ENCODE data around the gene YIPF5. TPM values are rescaled to one million over a fixed set of nuclear protein-coding genes. Genes with fewer than 3 reads are reported as not detected.

Gene YIPF5
- polyA plus RNA-seq, 1 experiment = 142 TPM

- DNase-seq (ENCODE audit: low read depth, low spot score) = no peak
- no peak overlapping the region for H3K4me3 ChIP-seq (ENCODE audit: low read depth, low read length)
- H3K27me3 ChIP-seq (ENCODE audit: control insufficient read depth, insufficient read depth, low read length) = no peaks in the 10 kb centered on the region
- H3K9me3 ChIP-seq (ENCODE audit: control insufficient read depth, insufficient read depth, low read length) = no peaks in the 10 kb centered on the region
- no peak overlapping the region for H3K27ac ChIP-seq (ENCODE audit: low read depth, low read length)
- ChIA-PET POLR2A (interaction anchor here (1.3 kb wide), 1 partner anchor 14 kb away, joined by 6 read pairs; the partner anchor contains the start of genes KCTD16 and YIPF5), CTCF (no interaction called here)
- TF ChIP-seq, protein P1, sequence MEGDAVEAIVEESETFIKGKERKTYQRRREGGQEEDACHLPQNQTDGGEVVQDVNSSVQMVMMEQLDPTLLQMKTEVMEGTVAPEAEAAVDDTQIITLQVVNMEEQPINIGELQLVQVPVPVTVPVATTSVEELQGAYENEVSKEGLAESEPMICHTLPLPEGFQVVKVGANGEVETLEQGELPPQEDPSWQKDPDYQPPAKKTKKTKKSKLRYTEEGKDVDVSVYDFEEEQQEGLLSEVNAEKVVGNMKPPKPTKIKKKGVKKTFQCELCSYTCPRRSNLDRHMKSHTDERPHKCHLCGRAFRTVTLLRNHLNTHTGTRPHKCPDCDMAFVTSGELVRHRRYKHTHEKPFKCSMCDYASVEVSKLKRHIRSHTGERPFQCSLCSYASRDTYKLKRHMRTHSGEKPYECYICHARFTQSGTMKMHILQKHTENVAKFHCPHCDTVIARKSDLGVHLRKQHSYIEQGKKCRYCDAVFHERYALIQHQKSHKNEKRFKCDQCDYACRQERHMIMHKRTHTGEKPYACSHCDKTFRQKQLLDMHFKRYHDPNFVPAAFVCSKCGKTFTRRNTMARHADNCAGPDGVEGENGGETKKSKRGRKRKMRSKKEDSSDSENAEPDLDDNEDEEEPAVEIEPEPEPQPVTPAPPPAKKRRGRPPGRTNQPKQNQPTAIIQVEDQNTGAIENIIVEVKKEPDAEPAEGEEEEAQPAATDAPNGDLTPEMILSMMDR (IDR thresholded peaks at IDR 0.05; ENCODE audit: low read depth, low read length) = no peak
Measured at GRCh38 chr5:144156767-144157171, 13.7 kb downstream of the YIPF5 start.

DNA sequence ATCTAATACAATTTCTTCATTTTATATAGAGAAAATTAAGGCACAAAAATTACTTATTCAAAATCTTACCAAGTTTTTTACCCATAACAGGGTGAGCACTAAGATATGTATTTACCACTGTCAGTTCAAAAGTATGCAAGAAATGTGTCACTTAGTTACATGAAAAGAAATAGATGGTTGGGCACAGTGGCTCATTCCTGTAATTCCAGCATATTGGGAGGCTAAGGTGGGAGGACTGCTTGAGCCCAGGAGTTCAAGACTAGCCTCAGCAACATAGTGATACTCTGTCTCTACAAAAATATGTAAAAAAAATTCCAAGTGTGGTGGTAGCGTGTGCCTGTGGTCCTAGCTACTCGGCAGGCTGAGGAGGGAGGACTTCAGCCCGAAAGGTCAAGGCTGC is 19.4 kb downstream of the YIPF5 start:
- no peak overlapping the region for H3K4me3 ChIP-seq (ENCODE audit: low read depth, low read length)
- POLR2A ChIA-PET = no interaction called here
- no peak for DNase-seq (ENCODE audit: low read depth, low spot score)
- CTCF ChIA-PET = no interaction called here
- H3K9me3 ChIP-seq (ENCODE audit: control insufficient read depth, insufficient read depth, low read length) = no peaks in the 10 kb centered on the region
- no peaks in the 10 kb centered on the region for H3K27me3 ChIP-seq (ENCODE audit: control insufficient read depth, insufficient read depth, low read length)
- TF ChIP-seq, protein P1 (IDR thresholded peaks at IDR 0.05; ENCODE audit: low read depth, low read length) = no peak
- H3K27ac ChIP-seq (ENCODE audit: low read depth, low read length) = no peak overlapping the region

- Histone ChIP-seq H3K9me3 (ENCODE audit: control insufficient read depth, insufficient read depth, low read length) (no peaks in the 10 kb centered on the region), H3K4me3 (ENCODE audit: low read depth, low read length) (no peak overlapping the region), H3K27ac (ENCODE audit: low read depth, low read length) (no peak overlapping the region), H3K27me3 (ENCODE audit: control insufficient read depth, insufficient read depth, low read length) (no peaks in the 10 kb centered on the region)
- TF ChIP-seq, protein P1 (IDR thresholded peaks at IDR 0.05; ENCODE audit: low read depth, low read length) = no peak
- ChIA-PET CTCF (interaction anchor here (0.5 kb wide), 1 partner anchor 9 kb away, joined by 5 read pairs; no protein-coding TSS in a partner anchor), POLR2A (no interaction called here)
- no peak for DNase-seq (ENCODE audit: low read depth, low spot score)
Measured at GRCh38 chr5:144144956-144145751, 25.3 kb downstream of the YIPF5 start.

DNA sequence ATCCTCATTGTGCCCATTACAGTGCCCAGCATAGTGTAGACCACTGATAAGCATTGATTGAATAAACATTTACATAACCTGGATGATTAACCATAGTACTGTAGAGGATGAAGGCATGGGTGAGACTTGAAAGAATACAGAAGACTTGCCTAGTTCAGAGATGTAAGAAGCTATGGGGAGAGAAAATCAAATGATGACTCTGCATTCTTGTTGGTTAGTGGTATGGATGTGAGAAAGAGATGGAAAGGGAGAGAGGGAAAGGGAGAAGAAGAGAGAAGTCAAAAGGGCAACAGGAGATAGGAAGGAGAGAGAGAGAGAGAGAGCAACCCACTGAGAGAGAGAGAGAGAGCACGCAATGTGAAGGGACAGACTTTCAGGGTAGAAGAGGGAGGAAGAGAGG is 26.8 kb downstream of the YIPF5 start:
- H3K9me3 ChIP-seq (ENCODE audit: control insufficient read depth, insufficient read depth, low read length) = no peaks in the 10 kb centered on the region
- H3K27ac ChIP-seq (ENCODE audit: low read depth, low read length) = no peak overlapping the region
- ChIA-PET POLR2A (no interaction called here), CTCF (interaction anchor here (1.1 to 2.6 kb wide), 4 partner anchors 10 to 1025 kb away, joined by 3 to 18 read pairs (median 8); no protein-coding TSS in a partner anchor)
- TF ChIP-seq, protein P1 (IDR thresholded peaks at IDR 0.05; ENCODE audit: low read depth, low read length) = no peak
- no peak for DNase-seq (ENCODE audit: low read depth, low spot score)
- no peak overlapping the region for H3K4me3 ChIP-seq (ENCODE audit: low read depth, low read length)
- H3K27me3 ChIP-seq (ENCODE audit: control insufficient read depth, insufficient read depth, low read length) = no peaks in the 10 kb centered on the region

DNA sequence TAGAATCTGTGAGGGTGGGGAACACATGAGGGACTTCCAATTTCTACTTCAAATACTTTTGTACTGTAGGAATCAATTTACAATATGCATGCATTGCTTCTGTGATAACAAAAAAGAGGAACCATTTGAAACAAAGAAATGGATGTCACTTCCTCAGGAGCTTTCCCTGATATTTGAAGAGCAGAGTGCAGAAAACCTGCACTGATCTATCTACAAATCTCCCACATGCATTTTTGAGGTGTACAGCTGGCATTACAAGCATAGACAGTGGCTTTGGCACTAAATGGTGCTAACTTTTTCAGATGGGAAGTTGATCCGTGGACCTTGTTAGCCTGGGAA is 27.7 kb downstream of the YIPF5 start:
- ChIA-PET CTCF (interaction anchor here (0.5 to 2.6 kb wide), 39 partner anchors 9 to 1678 kb away, joined by 3 to 18 read pairs (median 4); partner anchors contain the start of genes KCTD16 and YIPF5), POLR2A (no interaction called here)
- H3K9me3 ChIP-seq (ENCODE audit: control insufficient read depth, insufficient read depth, low read length) = no peaks in the 10 kb centered on the region
- H3K4me3 ChIP-seq (ENCODE audit: low read depth, low read length) = no peak overlapping the region
- no peaks in the 10 kb centered on the region for H3K27me3 ChIP-seq (ENCODE audit: control insufficient read depth, insufficient read depth, low read length)
- no peak overlapping the region for H3K27ac ChIP-seq (ENCODE audit: low read depth, low read length)
- TF ChIP-seq, protein P1 (IDR thresholded peaks at IDR 0.05; ENCODE audit: low read depth, low read length) = no peak
- no peak for DNase-seq (ENCODE audit: low read depth, low spot score)
